ENCODE results near the gene PRKCE. TPM values are rescaled to one million over a fixed set of nuclear protein-coding genes. Genes with fewer than 3 reads are reported as not detected.

The PRKCE gene
- polyA plus RNA-seq, 1 of the 3 experiments (the other 2 are of a cell fraction), result 16.3 TPM

DNA sequence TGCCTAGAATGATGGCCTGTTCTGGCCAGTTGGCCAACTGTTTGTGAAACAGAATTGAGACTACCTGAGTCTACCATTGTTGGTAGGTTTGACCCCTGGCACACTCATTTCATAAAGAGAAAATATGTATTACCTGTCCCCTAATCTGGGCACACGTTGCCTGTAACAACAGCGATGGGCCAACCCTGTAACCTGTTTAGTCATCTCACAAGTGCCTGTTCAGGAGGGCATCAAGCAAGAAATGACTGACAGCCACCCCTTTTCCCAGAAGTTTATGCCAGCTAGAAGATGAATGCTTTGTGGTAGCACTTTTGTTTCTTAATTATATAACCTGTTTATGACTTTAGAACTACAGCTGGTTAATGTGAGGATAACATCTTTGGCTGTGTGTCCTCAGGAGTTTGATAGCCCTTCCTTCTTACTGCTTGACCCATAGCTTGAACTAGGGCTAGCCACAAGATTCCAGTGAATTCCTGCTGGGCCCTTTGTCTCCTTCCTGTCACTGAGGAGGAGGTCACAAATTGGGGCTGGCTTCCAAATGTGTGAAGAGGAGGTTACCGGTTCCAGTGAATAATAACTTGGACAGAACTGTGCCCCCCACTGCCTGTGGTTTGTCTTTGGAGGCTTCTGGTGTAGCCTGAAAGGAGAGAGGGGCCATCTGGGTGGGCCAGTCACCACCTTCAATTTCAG lies 371.8 kb downstream of the PRKCE start:
- POLR2A ChIA-PET, result no interaction called here

More for the DNA sequence above, 371.8 kb downstream of the PRKCE start:
- DNase-seq, result no peak
- no peak overlapping the region for H3K27ac ChIP-seq (ENCODE audit: low read depth in 2 of 2, low read length in 1 of 2)
- no peaks in the 10 kb centered on the region for H3K79me2 ChIP-seq (ENCODE audit: insufficient read depth)
- no peak overlapping the region for H3K4me3 ChIP-seq (ENCODE audit: low read depth in 2 of 2, low read length in 1 of 2)
- TF ChIP-seq REST (IDR thresholded peaks at IDR 0.05; ENCODE audit: low read depth, low read length) (no peak), ELF1 (IDR thresholded peaks at IDR 0.05) (no peak), RAD21 (IDR thresholded peaks at IDR 0.05; ENCODE audit: low read length) (no peak), USF2 (IDR thresholded peaks at IDR 0.05; ENCODE audit: borderline replicate concordance, low read depth, low read length) (no peak), TCF12 (IDR thresholded peaks at IDR 0.05) (no peak)
- TF ChIP-seq, protein P1, sequence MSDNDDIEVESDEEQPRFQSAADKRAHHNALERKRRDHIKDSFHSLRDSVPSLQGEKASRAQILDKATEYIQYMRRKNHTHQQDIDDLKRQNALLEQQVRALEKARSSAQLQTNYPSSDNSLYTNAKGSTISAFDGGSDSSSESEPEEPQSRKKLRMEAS (IDR thresholded peaks at IDR 0.05; ENCODE audit: low read depth), result no peak
- no peaks in the 10 kb centered on the region for H3F3A ChIP-seq (replicated peaks; ENCODE audit: insufficient read depth)
- CTCF ChIA-PET, result interaction anchor here (1.2 to 4.0 kb wide), 9 partner anchors 10 to 438 kb away, joined by 3 to 19 read pairs (median 5); no protein-coding TSS in a partner anchor
- H3K9me3 ChIP-seq, result no peaks in the 10 kb centered on the region
- H2AFZ ChIP-seq (ENCODE audit: low read depth), result no peak overlapping the region
- 92% methylated on average over 3 of the region's 3 CpGs for WGBS (ENCODE audit: low lambda C conversion rate)
- H3K27me3 ChIP-seq (ENCODE audit: insufficient read depth), result no peaks in the 10 kb centered on the region
- no peak overlapping the region for H3K4me2 ChIP-seq
- H3K9ac ChIP-seq, result no peak overlapping the region
- H4K20me1 ChIP-seq (ENCODE audit: insufficient read depth), result no peaks in the 10 kb centered on the region
- H3K36me3 ChIP-seq (replicated peaks in 1 of 2; ENCODE audit: control insufficient read depth in 1 of 2, insufficient read depth in 2 of 2, low read length in 1 of 2), result peaks cover 0 to 2% of the 10 kb centered on the region in 2 experiments
- no peaks in the 10 kb centered on the region for H3K9me2 ChIP-seq
- H3K4me1 ChIP-seq (ENCODE audit: control insufficient read depth in 1 of 2, insufficient read depth in 2 of 2, low read depth in 1 of 2, low read length in 1 of 2), result peaks cover 0 to 18% of the 10 kb centered on the region in 2 experiments; a peak in 1 of 4 replicates

All from SK-N-SH (cell line).